ENCODE measurements around the gene ZNF407.

DNA sequence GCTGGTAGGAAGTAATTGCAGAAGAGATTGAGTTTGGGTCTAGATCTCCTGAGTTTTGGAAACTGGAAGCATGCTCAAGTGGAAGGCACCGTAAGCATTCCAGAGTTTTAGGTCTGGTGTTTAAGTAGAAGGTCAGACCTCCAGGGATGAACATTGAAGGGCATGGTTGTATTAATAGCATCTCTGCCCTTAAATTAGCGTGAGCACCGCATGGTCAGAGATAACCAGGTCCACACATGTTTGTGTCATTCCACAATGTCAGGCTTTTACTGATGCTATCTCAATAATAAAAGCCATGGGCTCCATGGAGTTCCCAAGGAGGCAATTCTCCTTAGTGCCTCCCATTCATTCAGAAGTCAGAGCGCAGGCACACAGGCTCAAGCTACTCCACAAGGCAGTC lies 28.3 kb upstream of the ZNF407 start:
- TF ChIP-seq, protein P1, sequence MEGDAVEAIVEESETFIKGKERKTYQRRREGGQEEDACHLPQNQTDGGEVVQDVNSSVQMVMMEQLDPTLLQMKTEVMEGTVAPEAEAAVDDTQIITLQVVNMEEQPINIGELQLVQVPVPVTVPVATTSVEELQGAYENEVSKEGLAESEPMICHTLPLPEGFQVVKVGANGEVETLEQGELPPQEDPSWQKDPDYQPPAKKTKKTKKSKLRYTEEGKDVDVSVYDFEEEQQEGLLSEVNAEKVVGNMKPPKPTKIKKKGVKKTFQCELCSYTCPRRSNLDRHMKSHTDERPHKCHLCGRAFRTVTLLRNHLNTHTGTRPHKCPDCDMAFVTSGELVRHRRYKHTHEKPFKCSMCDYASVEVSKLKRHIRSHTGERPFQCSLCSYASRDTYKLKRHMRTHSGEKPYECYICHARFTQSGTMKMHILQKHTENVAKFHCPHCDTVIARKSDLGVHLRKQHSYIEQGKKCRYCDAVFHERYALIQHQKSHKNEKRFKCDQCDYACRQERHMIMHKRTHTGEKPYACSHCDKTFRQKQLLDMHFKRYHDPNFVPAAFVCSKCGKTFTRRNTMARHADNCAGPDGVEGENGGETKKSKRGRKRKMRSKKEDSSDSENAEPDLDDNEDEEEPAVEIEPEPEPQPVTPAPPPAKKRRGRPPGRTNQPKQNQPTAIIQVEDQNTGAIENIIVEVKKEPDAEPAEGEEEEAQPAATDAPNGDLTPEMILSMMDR (IDR thresholded peaks at IDR 0.05): no peak
- no peak for TF ChIP-seq POLR2A (IDR thresholded peaks at IDR 0.05)

Measured in stomach (tissue), 4 donors.